Measurements from ENCODE around the gene ACACA.

ACACA gene

GRCh38 chr17:37310940-37311339, 95.7 kb downstream of the ACACA start:
- no peak for DNase-seq (ENCODE audit: low read depth in 2 of 2)
- no peak overlapping the region for H3K4me3 ChIP-seq (replicated peaks in 1 of 2; ENCODE audit: low read depth in 2 of 2, low read length in 2 of 2)
- TF ChIP-seq CTCF (IDR thresholded peaks at IDR 0.05; ENCODE audit: low read depth, low read length) = no peak

- no peak overlapping the region for H3K4me3 ChIP-seq (replicated peaks in 1 of 2; ENCODE audit: low read depth in 2 of 2, low read length in 2 of 2)
- no peak for DNase-seq (ENCODE audit: low read depth in 2 of 2)
- TF ChIP-seq CTCF (IDR thresholded peaks at IDR 0.05; ENCODE audit: low read depth, low read length) = no peak
Observed at GRCh38 chr17:37309051-37309450, 97.6 kb downstream of the ACACA start.

GRCh38 chr17:37305406-37305905, 101.2 kb downstream of the ACACA start:
- H3K4me3 ChIP-seq (replicated peaks in 1 of 2; ENCODE audit: low read depth in 2 of 2, low read length in 2 of 2) = no peak overlapping the region
- DNase-seq (ENCODE audit: low read depth in 2 of 2) = no peak
- TF ChIP-seq CTCF (IDR thresholded peaks at IDR 0.05; ENCODE audit: low read depth, low read length) = no peak

GRCh38 chr17:37301288-37301687, 105.3 kb downstream of the ACACA start:
- no peak for TF ChIP-seq CTCF (IDR thresholded peaks at IDR 0.05; ENCODE audit: low read depth, low read length)
- no peak overlapping the region for H3K4me3 ChIP-seq (replicated peaks in 1 of 2; ENCODE audit: low read depth in 2 of 2, low read length in 2 of 2)
- DNase-seq (ENCODE audit: low read depth in 2 of 2) = peak; percentile 32 to 39

GRCh38 chr17:37300683-37301082, 106.0 kb downstream of the ACACA start:
- no peak for DNase-seq (ENCODE audit: low read depth in 2 of 2)
- TF ChIP-seq CTCF (IDR thresholded peaks at IDR 0.05; ENCODE audit: low read depth, low read length) = no peak
- H3K4me3 ChIP-seq (replicated peaks in 1 of 2; ENCODE audit: low read depth in 2 of 2, low read length in 2 of 2) = no peak overlapping the region

- peak; percentile 26 to 38 for DNase-seq (ENCODE audit: low read depth in 2 of 2)
- no peak for TF ChIP-seq CTCF (IDR thresholded peaks at IDR 0.05; ENCODE audit: low read depth, low read length)
- no peak overlapping the region for H3K4me3 ChIP-seq (replicated peaks in 1 of 2; ENCODE audit: low read depth in 2 of 2, low read length in 2 of 2)
Observed at GRCh38 chr17:37299257-37299980, 107.2 kb downstream of the ACACA start.

GRCh38 chr17:37295888-37296287, 110.7 kb downstream of the ACACA start:
- no peak for DNase-seq (ENCODE audit: low read depth in 2 of 2)
- TF ChIP-seq CTCF (IDR thresholded peaks at IDR 0.05; ENCODE audit: low read depth, low read length) = no peak

More at GRCh38 chr17:37295888-37296287, 110.7 kb downstream of the ACACA start:
- no peak overlapping the region for H3K4me3 ChIP-seq (replicated peaks in 1 of 2; ENCODE audit: low read depth in 2 of 2, low read length in 2 of 2)

All from cardiac fibroblast (primary cell).